Hematopoietic multipotent progenitor cell treated with erythropoietin and hydrocortisone succinate and interleukin-3 and kit ligand, for 8 days (in vitro differentiated cells): ENCODE results near the gene ATF7.
"Not testable (repeated sequence)": the region's sequence is repeated elsewhere in the genome, so short reads cannot be mapped to it uniquely, and the experiment has no call there.

Source experiments
- DNase-seq: peaks from one replicate; pipeline ENCODE4 v3.0.0-alpha.2; 2015

Gene ATF7

DNA sequence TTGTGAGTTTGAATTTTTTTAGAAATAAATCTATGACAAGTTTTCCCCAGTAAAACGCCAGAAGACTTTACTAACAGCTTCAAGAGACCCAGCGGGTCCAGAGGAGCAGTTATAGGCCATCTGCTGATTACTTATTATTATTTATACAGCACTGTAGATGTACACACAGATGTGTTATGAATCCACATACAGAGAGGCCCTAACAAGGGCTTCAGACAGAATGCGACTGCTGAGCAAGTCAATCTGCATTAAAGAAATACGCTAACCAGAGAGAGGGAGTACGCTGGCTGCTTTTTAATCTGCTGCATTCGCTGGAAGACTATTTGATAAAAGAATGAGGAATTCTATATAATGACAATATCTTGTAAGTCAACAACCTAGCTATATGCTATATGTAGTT lies 32.5 kb downstream of the ATF7 start:
- DNase-seq, result no peak

DNA sequence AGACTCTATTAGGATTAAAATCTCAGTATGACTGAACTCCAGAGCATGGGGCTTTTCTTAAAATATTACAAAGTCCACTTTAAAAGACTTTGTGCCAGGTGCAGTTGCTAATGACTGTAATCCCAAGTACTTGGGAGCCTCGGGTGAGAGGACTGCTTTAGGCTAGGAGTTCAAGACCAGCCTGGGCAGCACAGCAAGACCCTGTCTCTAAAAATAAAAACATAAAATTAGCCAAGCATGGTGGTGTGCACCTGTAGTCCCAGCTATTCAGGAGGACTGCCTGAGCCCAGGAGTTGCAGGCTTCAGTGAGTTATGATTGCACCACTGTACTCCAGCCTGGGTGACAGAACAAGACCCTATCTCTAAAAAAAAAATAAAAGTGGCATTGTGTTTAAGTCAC lies 33.2 kb downstream of the ATF7 start:
- no peak for DNase-seq

DNA sequence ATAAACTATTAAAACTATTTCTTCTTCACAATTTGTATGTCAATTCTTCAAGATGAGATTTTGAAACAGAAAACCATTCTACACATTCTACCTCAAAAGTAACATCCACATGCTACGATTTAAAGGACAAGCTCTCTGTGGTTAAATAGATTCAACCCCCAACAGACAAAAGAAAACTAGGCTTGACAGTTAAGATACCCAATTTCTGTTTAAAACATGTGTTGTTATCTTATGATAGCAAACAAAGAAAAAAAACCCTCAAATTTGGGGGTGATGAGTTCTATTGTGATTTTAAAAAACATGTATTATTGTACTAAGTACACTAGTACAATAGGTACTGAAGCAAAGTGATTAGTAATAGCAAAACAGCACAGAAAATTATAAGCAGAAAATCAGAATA lies 33.8 kb downstream of the ATF7 start:
- no peak for DNase-seq

DNA sequence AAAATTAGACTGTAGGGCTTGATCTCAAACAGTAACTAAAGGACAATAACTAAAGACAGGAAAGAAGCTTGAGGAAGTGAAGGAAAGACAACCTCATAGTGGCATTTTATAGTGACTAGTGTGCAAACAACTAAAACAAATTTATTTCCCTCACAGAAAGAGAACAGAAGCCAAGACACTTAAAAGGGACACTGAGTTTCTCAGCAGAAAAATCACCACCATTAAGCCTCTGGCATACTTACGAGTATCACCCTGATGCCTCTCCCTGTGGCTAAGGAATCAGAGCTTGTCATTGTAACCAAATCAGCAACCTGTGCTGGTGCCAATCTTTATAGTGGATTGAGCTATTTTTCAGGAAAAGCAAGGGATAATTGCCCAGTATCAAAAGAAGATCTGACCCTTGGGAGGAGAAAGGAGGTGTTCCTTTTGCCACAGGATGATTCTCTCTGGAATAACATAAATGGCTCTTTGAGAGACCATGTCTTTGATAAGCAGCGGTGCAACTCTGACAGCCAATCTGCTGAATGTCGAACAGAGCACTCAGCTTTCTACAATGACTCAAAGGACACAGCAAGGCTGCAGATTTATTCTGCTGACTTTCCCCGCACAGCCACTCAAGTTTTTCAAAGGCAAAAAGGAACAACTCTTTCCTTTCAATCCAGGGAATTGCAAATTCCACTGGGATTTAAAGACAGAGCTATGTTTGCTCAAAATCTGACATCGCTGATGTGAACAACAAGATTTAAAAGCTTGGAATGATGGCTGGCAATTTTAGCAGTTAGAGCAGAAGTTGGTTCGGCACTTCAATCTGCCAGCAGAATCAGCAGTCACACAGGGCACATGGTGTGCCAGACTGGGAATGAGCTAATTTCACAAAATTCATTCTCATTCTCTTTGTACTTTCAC lies 34.6 kb downstream of the ATF7 start:
- DNase-seq, result no peak

DNA sequence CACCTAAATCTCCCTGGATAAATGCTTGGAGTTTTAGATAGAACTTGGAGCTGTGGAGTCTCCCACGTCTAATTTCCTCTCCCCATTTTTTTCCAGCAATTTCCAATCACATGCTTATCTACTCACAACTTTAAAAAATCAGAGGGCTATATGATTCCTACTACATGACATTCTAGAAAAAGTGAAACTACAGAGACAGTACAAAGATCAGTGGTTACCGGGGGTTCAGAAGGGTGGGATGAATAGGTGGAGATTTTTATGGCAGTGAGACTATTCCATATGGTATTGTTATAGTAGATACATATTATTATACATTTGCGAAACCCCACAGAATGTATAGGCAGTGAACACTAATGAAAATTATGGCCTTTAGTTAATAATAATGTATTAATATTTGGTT lies 35.5 kb downstream of the ATF7 start:
- no peak for DNase-seq

DNA sequence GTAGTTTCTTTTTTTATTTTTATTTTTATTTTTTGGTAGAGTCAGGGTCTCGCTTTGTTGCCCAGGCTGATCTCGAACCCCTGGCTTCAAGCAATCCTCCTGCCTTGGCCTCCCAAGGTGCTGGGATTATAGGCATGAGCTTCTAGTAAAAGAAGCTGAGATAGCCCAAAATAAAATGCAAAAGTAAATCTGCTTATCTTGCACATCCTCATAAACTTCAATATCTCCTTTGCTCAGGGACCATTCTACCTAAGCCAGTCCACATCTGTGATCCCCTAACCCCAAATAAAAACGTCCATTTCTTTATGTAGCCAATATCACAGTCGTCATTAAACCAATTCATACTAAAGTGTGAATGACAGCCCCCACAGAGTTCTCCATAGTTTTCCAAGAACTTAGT lies 36.3 kb downstream of the ATF7 start:
- no peak for DNase-seq

DNA sequence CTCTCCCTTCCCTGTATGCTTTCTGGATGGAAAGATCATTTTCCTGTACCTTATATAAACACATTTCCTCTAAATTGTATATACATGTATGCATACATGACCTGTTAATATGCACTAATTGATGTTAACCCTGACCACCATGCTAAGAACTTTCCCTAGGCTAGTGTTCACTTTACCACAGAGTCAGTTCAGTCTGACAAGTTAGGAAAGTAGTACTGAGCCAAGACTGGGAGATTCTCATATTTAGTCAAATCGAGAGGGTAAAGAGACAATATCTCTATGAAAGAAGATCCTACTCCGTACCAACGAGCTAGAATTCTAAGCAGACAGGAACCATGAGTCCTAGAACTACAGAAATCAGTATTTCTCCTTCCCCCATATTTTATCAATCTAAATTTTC lies 36.8 kb downstream of the ATF7 start:
- no peak for DNase-seq

DNA sequence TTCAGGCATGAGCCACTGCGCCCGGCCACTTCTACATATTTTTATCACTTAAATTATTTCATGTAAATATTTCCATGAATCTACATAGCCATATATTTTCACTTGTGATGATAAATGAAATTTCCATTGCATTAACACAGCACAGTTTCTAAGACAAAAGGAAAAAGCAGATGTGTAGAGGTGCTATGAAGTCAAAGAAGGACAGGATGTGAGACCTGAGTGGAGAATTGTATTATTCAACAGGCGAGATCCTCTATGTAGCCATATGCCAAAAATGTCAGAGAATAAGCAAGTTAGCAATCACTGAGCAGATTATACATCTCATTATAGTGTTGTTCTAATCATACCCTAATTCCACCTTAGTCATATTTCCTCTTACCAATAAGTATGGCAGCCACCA lies 38.1 kb downstream of the ATF7 start:
- no peak for DNase-seq

DNA sequence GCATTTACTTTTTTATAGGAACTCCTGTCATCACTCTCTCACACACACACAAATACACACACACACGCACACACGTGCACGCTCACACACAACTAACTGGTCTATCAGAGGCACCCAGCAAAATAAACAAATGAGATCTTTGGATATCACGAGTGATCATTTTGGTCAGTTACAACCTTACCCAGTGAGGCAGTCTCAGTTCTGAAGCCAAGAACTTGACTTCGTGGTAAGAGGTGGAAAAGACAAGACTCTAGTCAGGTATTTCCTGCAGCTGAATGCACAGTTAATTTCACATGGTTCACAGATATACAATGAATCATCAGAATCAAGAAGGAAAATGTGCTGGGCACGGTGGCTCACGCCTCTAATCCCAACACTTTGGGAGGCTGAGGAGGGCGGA lies 39.4 kb downstream of the ATF7 start:
- DNase-seq, result no peak

DNA sequence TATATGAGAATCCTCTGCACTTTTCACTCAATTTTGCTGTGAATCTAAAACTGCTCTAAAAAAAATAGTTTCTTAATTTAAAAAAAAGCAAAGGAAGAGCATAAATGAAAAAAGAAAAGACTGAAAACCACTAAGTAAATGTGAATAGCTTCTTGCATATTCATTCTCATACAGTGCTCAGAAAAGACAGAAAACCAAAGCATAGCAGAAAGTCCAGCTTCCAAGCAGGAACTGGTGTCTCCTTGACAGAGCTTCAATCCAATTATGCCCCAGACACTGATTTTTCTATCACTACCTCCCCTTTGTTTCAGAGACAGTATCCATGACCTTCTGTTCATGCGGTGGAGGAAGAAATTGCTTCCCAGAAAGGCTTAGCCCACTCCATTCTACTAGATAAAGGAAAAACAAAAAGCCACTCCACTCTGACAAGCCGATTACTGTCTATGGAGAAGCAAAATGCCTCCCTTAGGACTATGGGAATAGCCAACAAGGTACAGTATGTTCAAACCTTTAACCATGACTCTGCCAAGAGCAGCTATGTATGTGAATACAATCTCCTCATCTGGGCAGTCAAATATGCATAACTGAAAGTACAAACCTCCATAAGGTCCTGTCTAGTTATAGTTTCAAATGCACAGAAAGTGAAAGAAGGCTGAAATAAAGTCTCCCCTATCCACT lies 40.6 kb downstream of the ATF7 start:
- DNase-seq, result no peak

DNA sequence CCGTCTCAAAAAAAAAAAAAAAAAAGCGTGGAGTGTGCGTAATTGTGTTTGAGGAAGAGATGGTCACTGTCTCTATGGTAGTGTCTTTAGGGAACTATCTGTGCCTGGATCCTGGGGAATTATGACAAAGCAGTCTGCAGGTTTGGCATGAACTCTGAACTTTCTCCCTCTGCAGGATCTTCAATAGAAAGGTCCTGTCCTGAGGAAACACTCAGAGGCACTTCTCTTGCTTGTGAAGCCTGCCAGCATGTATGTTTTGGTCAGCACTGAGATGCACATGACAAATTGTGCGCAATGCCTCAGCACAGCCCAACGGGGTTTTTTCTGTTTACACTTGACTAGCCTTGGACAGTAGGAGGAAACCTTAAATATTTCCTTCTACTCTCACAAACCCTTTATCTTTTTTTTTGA lies 46.6 kb downstream of the ATF7 start:
- DNase-seq, result no peak

DNA sequence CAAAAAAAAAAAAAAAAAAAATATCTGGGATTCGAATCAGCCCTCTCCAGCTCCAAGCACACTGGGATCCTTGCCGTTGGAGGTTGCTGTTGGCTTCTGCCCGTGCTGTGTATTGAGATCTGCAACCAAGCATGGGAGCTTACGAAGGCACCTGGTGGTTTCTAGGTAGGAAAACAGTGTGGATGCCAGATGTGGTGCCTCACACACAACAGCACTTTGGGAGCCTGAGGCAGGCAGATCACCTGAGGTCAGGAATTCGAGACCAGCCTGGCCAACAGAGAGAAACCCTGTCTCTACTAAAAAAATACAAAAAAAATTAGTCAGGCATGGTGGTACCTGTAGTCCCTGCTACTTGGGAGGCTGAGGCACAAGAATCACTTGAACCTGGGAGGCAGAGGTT lies 47.4 kb downstream of the ATF7 start:
- DNase-seq, result no peak

DNA sequence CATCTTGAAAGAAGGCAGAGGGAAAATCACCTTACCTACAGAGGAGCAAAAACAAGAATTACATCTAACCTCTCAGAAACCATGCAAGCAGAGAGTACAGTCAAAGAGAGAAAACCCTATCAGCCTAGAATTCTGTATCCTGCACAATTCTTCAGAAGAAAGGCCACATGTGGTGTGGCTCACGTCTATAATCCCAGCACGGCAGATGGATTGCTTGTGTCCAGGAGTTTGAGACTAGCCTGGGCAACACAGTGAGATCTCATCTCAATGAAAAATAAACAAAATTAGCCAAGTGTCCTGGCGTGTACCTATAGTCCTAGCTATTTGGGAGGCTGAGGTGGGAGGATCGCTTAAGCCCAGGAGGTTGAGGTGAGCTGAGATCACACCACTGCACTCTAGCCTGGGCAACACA lies 48.2 kb downstream of the ATF7 start:
- no peak for DNase-seq

DNA sequence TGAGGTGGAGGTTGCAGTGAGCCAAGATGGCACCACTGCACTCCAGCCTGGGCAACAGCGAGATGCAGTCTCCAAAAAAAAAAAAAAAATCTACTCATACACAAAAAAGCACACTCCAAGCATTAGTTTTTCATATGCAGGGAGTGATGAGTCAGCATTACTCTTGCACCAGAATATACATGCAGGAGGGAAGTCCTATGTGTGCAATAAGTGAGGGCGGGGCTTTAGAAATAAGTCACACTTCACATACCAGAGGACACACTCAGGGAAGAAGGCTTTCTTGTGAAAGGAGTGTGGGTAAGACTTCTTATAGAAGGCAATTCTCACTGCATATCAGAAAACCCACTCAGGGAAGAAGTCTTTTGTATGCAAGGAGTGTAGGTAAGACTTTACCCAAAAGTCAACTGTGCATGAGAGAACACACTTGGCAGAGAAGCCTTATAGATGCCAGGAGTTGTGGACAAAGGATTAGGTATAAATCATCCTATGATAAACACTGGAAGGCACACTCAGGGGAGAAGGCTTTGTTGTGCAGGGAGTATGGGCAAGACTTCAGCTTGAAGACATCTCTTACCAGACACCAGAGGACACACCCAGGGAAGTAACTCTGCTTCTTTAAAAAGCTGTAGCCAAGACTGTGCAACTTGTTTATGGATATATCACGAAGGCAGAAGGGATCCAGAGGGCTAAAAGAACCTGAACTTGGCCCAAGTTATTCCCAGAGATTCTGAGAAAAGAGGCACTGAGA lies 50.5 kb downstream of the ATF7 start:
- DNase-seq, result peak; percentile 58

DNA sequence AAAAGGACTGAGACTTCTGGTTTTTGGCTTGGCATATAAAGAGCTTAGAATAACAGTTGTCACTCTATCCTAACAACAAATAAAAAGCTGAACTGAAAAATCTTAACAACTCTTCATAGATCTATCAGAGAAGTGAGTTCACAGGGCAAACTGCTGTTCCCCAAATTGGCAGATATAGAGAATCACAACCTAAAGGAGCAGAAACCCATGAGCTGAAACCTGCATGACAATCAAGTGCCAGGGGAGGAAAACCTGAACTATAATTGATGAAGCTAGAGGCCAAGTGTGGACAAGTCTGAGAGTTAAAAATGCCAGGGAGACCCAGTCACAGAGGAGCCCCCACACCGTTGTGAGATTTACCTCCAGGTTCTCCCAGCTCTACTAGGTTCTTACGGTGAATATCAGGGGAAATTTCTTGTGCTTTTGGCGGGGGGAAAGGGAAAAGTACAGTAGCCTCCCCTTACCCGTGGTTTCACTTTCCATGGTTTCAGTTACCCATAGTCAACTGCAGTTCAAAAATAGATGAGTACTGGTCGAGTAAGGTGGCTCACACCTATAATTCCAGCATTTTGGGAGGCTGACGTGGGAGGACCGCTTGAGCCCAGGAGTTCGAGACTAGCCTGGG lies 53.9 kb downstream of the ATF7 start:
- no peak for DNase-seq

DNA sequence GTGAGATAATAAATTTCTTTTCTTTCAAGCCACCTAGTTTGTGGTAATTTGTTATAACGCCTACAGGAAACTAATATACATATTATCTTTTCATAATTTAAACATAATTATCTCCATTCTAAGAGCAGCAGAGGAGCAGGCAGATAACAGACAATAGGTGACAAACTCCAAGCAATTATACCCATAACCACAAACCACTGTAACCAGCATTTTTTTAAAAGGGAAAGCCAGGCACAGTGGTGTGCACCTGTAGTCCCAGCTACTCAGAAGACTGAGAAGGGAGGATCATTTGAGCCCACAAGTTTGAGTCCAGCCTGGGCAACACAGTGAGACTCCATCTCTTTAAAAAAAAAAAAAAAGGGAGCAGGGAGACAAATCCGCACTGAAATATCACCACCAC lies 54.9 kb downstream of the ATF7 start:
- DNase-seq, result peak; percentile 31

DNA sequence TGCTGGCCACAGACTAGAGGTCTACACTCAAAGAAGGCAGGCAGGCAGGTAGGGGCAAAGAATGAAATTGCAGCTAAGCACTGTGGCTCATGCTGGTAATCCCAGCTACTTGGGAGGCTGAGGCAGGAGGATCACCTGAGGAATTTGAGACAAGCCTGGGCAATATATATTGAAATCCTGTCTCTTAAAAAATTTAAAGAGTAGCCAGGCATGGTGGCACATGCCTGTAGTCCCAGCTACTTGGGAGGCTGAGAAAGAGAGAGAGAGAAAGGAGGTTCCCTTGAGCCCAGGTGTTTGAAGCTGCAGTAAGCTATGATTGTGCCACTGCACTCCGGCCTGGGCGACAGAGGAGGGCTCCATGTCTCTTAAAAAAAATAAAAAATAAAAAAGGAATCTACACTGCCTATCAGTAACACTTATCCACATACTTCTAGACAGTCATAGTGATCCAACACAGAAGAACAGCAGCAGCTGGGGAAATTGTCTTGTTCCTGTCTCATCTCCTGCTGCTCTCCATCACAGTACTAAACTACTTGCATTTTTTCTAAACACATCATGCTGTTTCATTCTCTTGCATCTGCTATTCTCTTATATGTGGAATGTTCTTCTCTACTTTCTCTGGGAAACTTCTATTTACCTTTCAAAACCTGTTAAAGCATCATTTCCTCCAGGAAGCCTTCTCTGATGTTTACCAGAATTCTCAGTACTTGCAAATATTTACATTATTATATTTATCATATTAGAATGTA lies 57.2 kb downstream of the ATF7 start:
- DNase-seq, result no peak

DNA sequence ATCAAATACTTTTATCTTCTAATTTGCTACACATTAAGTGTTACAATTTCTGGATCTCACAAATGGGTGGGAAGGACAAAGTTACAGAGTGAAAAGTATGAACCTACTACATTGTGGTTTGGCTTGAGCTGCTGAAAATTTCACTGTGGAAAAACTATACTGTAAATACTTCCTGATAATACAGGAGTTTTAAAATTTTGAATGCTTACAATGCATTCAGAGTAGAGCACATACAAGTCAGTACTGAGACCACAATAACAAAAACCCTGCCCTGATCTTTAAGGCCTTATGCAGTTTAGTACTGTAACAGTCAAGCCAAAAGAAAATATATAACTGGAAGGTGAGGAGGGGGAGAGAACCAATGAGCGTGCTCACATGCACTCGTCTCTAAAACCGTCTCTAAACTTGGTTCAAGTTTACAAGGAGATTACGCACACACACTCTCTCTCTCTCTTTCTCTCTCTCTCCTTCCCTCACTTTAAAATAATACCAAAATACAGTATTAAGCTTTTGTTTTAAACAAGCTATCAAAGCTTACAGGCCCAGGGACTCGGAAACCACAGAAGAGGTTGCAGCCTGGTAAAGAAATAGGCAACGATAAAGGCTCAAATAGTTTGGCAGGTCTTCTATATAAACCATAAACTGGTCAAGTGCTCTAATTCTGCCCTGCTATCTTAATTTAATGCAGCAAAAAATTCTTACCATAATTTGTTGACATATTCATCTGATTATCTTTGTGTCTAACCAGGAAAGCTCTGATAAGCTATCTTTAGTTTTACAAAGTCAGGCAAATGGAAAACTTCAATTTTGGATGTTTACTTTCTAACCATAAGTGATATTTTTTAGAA lies 58.0 kb downstream of the ATF7 start:
- DNase-seq, result peak; percentile 33

DNA sequence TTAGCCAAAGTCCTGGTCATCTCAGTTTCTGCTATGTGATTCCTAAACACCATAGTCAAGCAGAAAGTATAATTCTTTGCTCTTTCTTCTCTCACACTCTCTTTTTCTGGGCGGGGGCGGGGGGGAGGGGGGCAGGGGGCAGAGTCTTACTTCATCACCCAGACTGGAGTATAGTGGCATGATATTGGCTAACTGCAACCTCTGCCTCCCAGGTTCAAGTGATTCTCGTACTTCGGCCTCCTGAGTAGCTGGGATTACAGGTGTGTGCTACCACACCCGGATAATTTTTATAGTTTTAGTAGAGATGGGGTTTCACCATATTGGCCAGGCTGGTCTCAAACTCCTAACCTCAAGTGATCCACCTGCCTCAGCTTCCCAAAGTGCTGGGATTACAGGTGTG lies 60.8 kb downstream of the ATF7 start:
- DNase-seq, result not testable (repeated sequence)

DNA sequence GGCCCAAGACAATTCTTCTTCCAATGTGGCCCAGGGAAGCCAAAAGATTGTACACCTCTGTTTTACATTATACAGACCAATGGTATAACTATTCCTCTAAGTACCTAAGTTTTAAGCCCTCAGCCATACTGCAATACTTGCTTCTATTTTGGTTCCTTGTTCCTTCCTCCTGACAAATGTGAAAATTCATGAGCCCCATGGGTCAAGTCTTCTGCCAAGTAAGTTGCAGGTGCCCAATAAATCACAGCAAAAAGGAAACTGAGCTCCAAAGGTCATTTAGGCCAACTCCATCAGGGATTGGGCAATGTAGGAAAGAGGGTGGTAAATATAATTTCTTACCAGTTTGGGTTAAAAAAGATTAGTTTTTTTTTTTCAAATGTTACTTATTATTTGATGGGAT lies 61.2 kb downstream of the ATF7 start:
- no peak for DNase-seq

DNA sequence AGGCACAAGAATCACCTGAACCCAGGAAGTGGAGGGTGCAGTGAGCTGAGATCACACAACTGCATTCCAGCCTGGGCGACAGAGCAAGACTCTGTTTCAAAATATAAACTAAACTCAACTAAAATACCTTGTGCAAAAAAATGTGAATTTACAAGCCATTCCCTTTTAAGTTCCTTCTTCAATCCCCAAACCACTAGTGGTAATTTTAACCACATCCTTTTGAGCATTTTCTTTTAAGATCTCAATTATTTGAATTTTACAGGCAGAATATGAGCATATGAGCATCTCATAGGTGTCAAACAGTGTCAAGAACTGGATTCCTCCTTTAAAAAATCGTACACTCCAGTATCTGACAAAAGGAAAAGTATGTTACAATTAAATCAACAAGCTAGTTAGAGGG lies 61.9 kb downstream of the ATF7 start:
- DNase-seq, result no peak
